Retinal pigment epithelial cell (primary cell): ENCODE results near the gene ABO.

Experiments used
- DNase-seq: peaks from one replicate; pipeline ENCODE4 v3.0.0-alpha.2; 2010; ENCODE audit warnings: low read depth
- H3K4me3 ChIP-seq: 2 replicates; pipeline ENCODE4 v1.5.1; 2011; ENCODE audit warnings: mild to moderate bottlenecking, low read length, control low read depth, moderate library complexity
- TF ChIP-seq, protein P1 (sequence below): conservative IDR thresholded peaks from 2 replicates; pipeline ENCODE4 v1.5.1; 2011; ENCODE audit warnings: low read depth, low read length, control low read depth, inconsistent platforms

Gene ABO

DNA sequence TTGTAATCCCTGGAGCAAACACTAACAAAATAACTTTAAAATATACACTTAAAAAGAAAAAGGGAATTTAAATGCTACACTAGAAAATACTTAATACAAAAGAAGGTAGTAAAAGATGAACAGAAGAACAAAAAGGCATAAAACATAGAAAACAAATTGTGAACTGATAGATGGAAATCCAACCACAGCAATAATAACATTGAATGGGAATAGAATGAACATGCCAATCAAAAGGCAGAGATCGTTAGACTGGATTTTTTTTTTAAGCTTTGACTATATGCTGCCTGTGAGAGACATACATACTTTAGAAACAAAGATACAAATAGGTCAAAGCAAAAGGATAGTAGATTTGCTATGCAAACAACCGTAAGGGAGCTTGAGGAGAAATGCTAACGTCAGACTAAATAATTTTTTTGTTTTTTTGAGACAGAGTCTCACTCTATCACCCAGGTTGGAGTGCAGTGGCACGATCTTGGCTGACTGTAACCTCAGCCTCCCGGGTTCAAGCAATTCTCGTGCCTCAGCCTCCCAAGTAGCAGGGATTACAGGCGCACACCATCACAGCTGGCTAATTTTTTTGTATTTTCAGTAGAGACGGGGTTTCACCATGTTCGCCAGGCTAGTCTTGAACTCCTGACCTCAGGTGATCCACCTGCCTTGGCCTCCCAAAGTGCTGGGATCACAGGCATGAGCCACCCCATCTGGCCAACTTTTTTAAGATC is 6.5 kb downstream of the ABO start:
- TF ChIP-seq, protein P1, sequence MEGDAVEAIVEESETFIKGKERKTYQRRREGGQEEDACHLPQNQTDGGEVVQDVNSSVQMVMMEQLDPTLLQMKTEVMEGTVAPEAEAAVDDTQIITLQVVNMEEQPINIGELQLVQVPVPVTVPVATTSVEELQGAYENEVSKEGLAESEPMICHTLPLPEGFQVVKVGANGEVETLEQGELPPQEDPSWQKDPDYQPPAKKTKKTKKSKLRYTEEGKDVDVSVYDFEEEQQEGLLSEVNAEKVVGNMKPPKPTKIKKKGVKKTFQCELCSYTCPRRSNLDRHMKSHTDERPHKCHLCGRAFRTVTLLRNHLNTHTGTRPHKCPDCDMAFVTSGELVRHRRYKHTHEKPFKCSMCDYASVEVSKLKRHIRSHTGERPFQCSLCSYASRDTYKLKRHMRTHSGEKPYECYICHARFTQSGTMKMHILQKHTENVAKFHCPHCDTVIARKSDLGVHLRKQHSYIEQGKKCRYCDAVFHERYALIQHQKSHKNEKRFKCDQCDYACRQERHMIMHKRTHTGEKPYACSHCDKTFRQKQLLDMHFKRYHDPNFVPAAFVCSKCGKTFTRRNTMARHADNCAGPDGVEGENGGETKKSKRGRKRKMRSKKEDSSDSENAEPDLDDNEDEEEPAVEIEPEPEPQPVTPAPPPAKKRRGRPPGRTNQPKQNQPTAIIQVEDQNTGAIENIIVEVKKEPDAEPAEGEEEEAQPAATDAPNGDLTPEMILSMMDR, result no peak
- no peak overlapping the region for H3K4me3 ChIP-seq
- DNase-seq, result no peak

DNA sequence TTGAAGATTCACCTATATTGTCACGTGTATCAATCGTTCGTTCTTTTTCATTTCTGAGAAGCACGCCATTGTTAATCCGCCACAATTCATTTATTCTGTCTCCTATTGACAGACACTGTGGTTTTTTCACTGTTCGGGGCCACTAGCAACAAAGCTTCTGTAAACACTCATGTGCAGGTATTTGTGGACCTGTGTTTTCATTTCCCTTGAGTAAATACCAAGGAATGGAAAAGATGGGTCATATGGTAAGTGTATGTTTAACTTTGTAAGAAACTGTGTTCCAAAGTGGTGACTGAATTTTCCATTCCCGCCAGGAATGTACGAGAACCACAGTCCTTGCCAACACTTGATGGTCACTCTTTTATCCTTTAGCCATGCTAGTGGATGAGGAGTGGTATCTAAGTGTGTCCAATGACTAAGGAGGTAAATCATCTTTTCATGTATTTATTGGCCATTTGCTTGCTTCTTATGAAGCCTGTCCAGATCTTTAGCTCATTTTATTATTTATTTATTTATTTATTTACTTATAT is 10.7 kb downstream of the ABO start:
- H3K4me3 ChIP-seq, result no peak overlapping the region
- no peak for DNase-seq
- TF ChIP-seq, protein P1, result no peak

DNA sequence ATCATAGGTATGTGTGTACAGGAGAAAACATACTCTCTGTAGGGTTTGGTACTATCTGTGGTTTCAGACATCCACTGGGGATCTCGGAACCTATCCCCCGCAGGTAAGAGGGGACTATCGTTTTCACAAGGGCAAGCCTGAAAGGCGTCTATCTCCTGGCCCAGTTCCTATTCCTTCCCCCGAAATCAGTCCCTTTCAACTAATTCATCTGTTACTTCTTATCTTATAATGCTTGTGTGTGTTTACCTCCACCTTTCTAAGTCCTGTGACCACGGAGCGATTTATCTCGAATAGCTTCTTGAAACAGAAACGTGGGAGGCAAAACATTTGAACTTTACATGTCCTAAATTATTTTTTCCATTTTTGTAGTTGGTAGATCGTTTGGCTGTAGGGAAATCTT is 11.4 kb downstream of the ABO start:
- TF ChIP-seq, protein P1, result no peak
- H3K4me3 ChIP-seq, result no peak overlapping the region
- DNase-seq, result no peak

DNA sequence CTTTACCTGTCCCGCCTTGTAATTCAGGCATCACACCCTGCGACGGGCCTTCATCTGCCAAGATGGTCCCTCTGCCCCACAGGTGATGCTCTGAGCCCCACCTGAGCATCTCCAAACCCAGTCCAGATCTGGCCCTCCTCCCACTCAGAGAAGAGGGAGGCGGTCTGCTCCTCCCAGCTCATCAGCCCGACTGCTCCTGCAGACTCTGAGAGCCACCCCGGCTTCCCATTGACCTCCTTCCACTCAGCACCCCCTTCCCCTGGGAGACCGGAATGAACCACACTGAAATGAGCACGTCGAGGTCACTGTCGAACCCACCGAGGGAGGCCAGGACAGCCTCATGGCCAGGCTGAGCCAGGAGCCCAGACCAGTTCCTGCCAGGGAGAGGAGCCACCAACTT is 12.8 kb downstream of the ABO start:
- H3K4me3 ChIP-seq, result no peak overlapping the region
- DNase-seq, result no peak
- TF ChIP-seq, protein P1, result no peak

DNA sequence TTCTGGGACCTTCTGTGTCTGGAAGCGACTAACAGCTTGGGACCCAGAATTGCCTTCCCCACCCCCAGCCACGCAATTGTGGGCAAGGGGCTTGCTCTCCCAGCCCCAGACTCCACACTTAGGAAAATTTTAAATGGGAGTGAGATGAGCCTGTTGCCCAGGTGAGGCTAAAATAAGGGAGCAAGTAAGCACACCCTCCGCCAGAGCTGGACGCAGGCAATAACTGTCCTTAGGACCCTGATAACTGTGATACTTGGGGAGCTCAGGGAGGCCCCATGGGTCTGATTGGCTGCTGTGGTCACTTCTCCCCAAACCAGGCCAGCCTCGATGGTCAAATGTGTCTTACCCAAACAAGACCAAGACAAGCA is 13.3 kb downstream of the ABO start:
- DNase-seq, result no peak
- TF ChIP-seq, protein P1, result no peak
- H3K4me3 ChIP-seq, result no peak overlapping the region

DNA sequence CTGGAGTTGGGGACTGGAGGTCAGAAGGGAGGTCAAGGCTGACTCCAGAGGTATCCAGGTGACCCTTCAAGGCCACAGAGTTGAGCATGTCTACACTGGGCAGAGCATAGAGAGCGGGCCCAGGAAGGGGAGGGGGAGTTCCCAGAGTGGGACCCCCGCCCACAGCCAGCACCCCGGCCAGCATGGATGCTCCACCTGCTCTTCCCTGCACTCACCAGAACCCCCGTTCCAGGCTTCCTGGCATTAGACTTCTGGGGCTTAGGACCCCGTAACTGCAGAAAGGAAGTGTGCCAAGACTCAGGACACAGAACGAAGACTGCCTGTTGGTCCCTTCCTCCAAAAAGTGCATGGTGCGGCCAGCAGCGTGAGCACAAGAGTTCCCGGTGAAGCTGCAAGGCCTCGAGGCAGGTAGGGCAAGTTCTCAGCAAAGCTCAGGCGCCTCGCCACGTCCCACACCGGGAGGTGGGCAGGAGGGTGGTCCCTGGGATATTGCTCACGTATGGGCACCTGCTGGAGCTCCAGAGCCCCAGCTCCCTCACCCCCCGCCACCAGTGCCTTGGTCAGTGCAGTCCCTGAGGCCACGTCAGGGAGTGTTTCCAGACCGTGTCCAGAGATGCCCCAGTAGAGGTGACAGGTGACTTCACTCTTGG is 13.8 kb downstream of the ABO start:
- DNase-seq, result no peak
- H3K4me3 ChIP-seq, result no peak overlapping the region
- TF ChIP-seq, protein P1, result no peak
